Activated CD4-positive, alpha-beta T cell treated with anti-CD3 and anti-CD28 coated beads, Interleukin-2, amount 50 U/mL, for 4 hours (primary cell): ENCODE results near the gene ATF6B.

Experiments
- DNase-seq, 2 experiments: peaks; one replicate each; pipeline ENCODE4 v3.0.0-alpha.2; 2020

ATF6B gene

GRCh38 chr6:32127717-32128592 is at the start of gene ATF6B:
Gene ATF6B (minus strand): TSS chr6:32128246. CDS start chr6:32128207, 39 bp downstream.
- DNase-seq = peak; percentile 96 to 97

GRCh38 chr6:32177183-32177787 is 49.2 kb upstream of the ATF6B start:
- no peak for DNase-seq

GRCh38 chr6:32176476-32177182 is 48.6 kb upstream of the ATF6B start:
- DNase-seq = no peak

GRCh38 chr6:32175711-32176475 is 47.8 kb upstream of the ATF6B start, which contains the start of gene AGPAT1:
Gene AGPAT1 (minus strand): TSS chr6:32176084. CDS start chr6:32171496, 4,588 bp downstream.
- peak; percentile 96 for DNase-seq

GRCh38 chr6:32175322-32175710 is 47.3 kb upstream of the ATF6B start:
- DNase-seq = no peak

- no peak for DNase-seq
These were observed 46.4 kb upstream of the ATF6B start for GRCh38 chr6:32174416-32174815.

GRCh38 chr6:32173051-32173727 is 45.1 kb upstream of the ATF6B start:
- no peak for DNase-seq

- no peak for DNase-seq
These were observed 43.2 kb upstream of the ATF6B start for GRCh38 chr6:32171234-32171633.

- DNase-seq = no peak
These were observed 42.2 kb upstream of the ATF6B start for GRCh38 chr6:32170294-32170693.

- DNase-seq = no peak
These were observed 41.0 kb upstream of the ATF6B start for GRCh38 chr6:32168807-32169591.

- DNase-seq = no peak
These were observed 40.3 kb upstream of the ATF6B start for GRCh38 chr6:32168350-32168749.

- DNase-seq = no peak
These were observed 39.8 kb upstream of the ATF6B start for GRCh38 chr6:32167761-32168262.

GRCh38 chr6:32167154-32167760 is 39.2 kb upstream of the ATF6B start:
- DNase-seq = no peak

- no peak for DNase-seq
These were observed 38.5 kb upstream of the ATF6B start for GRCh38 chr6:32166411-32167061.

GRCh38 chr6:32164295-32164694 is 36.2 kb upstream of the ATF6B start, which contains the start of gene EGFL8:
Gene EGFL8 (plus strand): TSS chr6:32164595. CDS start chr6:32166166, 1,571 bp downstream.
- DNase-seq = no peak

GRCh38 chr6:32163559-32164258 is 35.7 kb upstream of the ATF6B start:
- DNase-seq = no peak

GRCh38 chr6:32158052-32158451 is 30.0 kb upstream of the ATF6B start:
- DNase-seq = no peak

GRCh38 chr6:32156891-32157290 is 28.8 kb upstream of the ATF6B start:
- DNase-seq = no peak

GRCh38 chr6:32154514-32155161 is 26.6 kb upstream of the ATF6B start:
- peak; percentile 44 to 49 for DNase-seq
